ENCODE data around the gene PAIP2B. TPM values are rescaled to one million over a fixed set of nuclear protein-coding genes. Genes with fewer than 3 reads are reported as not detected.

PAIP2B gene
- total RNA-seq, 2 experiments from 2014 or later = 3.0 to 6.9 TPM

DNA sequence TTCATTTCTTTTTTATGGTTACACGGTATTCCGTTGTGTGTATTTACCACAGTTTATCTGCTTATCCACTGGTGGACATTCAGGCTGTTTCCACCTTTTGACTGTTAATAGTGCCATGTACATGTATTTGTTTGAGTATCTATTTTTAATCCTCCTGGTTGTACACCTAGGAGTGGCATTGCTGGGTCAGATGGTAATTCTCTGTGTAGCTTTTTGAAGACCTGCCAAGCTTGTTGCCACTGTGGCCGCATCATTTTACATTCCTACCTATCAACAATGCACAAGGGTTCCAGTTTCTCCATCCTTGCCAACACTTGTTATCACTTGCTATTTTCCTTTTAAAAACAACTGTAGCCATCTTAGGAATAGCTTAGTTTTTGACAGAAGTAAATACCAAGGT lies 83.1 kb downstream of the PAIP2B start:
- H3K27ac ChIP-seq (ENCODE audit: low read depth, low read length, poor library complexity, severe bottlenecking) = no peak overlapping the region
- H3K9me3 ChIP-seq (ENCODE audit: low read length) = no peaks in the 10 kb centered on the region
- H3K4me3 ChIP-seq (ENCODE audit: low read depth, low read length, poor library complexity, severe bottlenecking) = no peak overlapping the region
- TF ChIP-seq, protein P1, sequence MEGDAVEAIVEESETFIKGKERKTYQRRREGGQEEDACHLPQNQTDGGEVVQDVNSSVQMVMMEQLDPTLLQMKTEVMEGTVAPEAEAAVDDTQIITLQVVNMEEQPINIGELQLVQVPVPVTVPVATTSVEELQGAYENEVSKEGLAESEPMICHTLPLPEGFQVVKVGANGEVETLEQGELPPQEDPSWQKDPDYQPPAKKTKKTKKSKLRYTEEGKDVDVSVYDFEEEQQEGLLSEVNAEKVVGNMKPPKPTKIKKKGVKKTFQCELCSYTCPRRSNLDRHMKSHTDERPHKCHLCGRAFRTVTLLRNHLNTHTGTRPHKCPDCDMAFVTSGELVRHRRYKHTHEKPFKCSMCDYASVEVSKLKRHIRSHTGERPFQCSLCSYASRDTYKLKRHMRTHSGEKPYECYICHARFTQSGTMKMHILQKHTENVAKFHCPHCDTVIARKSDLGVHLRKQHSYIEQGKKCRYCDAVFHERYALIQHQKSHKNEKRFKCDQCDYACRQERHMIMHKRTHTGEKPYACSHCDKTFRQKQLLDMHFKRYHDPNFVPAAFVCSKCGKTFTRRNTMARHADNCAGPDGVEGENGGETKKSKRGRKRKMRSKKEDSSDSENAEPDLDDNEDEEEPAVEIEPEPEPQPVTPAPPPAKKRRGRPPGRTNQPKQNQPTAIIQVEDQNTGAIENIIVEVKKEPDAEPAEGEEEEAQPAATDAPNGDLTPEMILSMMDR (conservative IDR thresholded peaks at IDR 0.05; ENCODE audit: low read length) = no peak
- no peak for TF ChIP-seq EZH2phosphoT487 (IDR thresholded peaks at IDR 0.05; ENCODE audit: borderline replicate concordance, low read depth, low read length)
- ChIA-PET POLR2A (interaction anchor here (0.6 to 2.3 kb wide), 4 partner anchors 10 to 148 kb away, joined by 3 to 11 read pairs (median 4); partner anchors contain the start of genes MCEE and MPHOSPH10), CTCF (ENCODE audit: unreplicated experiment) (interaction anchor here (0.6 kb wide), 1 partner anchor 123 kb away, joined by 3 read pairs; no protein-coding TSS in a partner anchor)
- H2AFZ ChIP-seq (ENCODE audit: low read length) = no peak overlapping the region
- no peaks in the 10 kb centered on the region for H3K9me2 ChIP-seq (ENCODE audit: insufficient read depth, low read length)
- H3K36me3 ChIP-seq (ENCODE audit: insufficient read depth, low read length) = peaks cover 96% of the 10 kb centered on the region
- no peaks in the 10 kb centered on the region for H4K20me1 ChIP-seq (ENCODE audit: insufficient read depth, low read length)
- intact Hi-C loops (cut with micrococcal nuclease; ENCODE audit: unreplicated experiment) = no loop called here
- no peak for DNase-seq (ENCODE audit: low spot score)
- no peaks in the 10 kb centered on the region for H3K79me2 ChIP-seq (ENCODE audit: insufficient read depth, low read depth, low read length)
- BruUV-seq (replicated peaks) = no TSS peak
- H3K4me2 ChIP-seq (ENCODE audit: low read length) = no peak overlapping the region
- H3K4me1 ChIP-seq (ENCODE audit: insufficient read depth, low read length, poor library complexity, severe bottlenecking) = no peaks in the 10 kb centered on the region

DNA sequence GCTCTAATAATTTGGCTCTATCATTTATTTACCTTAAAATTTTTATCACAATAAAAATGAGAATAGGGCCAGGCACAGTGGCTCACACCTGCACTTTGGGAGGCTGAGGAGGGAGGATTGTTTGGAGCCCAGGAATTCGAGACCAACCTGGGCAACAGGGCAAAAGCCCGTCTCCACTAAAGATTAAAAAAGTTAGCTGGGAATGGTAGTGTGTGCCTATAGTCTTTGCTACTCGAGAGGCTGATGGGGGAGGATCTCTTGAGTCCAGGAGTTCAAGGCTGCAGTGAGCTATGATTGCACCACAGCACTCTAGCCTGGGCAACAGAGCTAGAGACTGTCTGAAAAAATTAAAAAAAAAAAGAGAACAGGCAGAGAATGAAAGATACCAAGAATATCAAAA lies 90.7 kb downstream of the PAIP2B start:
- intact Hi-C loops (cut with micrococcal nuclease; ENCODE audit: unreplicated experiment) = no loop called here
- Histone ChIP-seq H4K20me1 (ENCODE audit: insufficient read depth, low read length) (peaks cover 2% of the 10 kb centered on the region; the same call in 1 of the 2 replicates), H3K27ac (ENCODE audit: low read depth, low read length, poor library complexity, severe bottlenecking) (no peak overlapping the region), H2AFZ (ENCODE audit: low read length) (no peak overlapping the region), H3K4me2 (ENCODE audit: low read length) (no peak overlapping the region), H3K36me3 (ENCODE audit: insufficient read depth, low read length) (peaks cover 88% of the 10 kb centered on the region), H3K4me1 (ENCODE audit: insufficient read depth, low read length, poor library complexity, severe bottlenecking) (peaks cover 20% of the 10 kb centered on the region), H3K9me2 (ENCODE audit: insufficient read depth, low read length) (no peaks in the 10 kb centered on the region), H3K4me3 (ENCODE audit: low read depth, low read length, poor library complexity, severe bottlenecking) (no peak overlapping the region), H3K79me2 (ENCODE audit: insufficient read depth, low read depth, low read length) (peaks cover 33% of the 10 kb centered on the region), H3K9me3 (ENCODE audit: low read length) (no peaks in the 10 kb centered on the region)
- CTCF ChIA-PET (ENCODE audit: unreplicated experiment) = no interaction called here
- BruUV-seq (replicated peaks) = no TSS peak
- no peak for DNase-seq (ENCODE audit: low spot score)
- TF ChIP-seq, protein P1 (conservative IDR thresholded peaks at IDR 0.05; ENCODE audit: low read length) = no peak
- TF ChIP-seq EZH2phosphoT487 (IDR thresholded peaks at IDR 0.05; ENCODE audit: borderline replicate concordance, low read depth, low read length) = no peak
- POLR2A ChIA-PET = interaction anchor here (1.7 kb wide), 1 partner anchor 10 kb away, joined by 8 read pairs; no protein-coding TSS in a partner anchor

DNA sequence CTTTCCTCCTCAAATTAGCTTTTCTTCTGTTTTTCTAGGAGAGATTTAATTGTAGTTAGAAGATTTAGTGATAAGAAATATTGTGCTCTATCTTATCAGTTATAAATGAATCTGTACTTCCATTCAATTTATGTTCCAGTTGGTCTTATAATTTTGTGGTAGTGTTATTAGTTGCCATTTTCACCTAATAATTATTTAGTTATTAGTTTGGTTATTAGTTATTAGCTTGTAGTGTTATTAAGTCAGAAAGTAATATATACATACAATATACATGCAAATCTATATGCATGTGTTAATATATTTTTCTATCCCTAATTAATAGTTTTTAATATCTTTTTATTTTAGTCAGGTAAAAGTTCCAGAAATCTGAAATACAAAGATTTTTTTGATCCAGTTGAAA lies 93.3 kb downstream of the PAIP2B start:
- H4K20me1 ChIP-seq (ENCODE audit: insufficient read depth, low read length) = peaks cover 3% of the 10 kb centered on the region; the same call in 1 of the 2 replicates
- ChIA-PET CTCF (ENCODE audit: unreplicated experiment) (no interaction called here), POLR2A (interaction anchor here (1.1 kb wide), 1 partner anchor 10 kb away, joined by 4 read pairs; no protein-coding TSS in a partner anchor)
- peaks cover 64% of the 10 kb centered on the region for H3K36me3 ChIP-seq (ENCODE audit: insufficient read depth, low read length)
- H3K9me2 ChIP-seq (ENCODE audit: insufficient read depth, low read length) = no peaks in the 10 kb centered on the region
- no peaks in the 10 kb centered on the region for H3K9me3 ChIP-seq (ENCODE audit: low read length)
- BruUV-seq (replicated peaks) = no TSS peak
- no peak overlapping the region for H3K27ac ChIP-seq (ENCODE audit: low read depth, low read length, poor library complexity, severe bottlenecking)
- no peak overlapping the region for H3K4me3 ChIP-seq (ENCODE audit: low read depth, low read length, poor library complexity, severe bottlenecking)
- H2AFZ ChIP-seq (ENCODE audit: low read length) = no peak overlapping the region
- TF ChIP-seq, protein P1 (conservative IDR thresholded peaks at IDR 0.05; ENCODE audit: low read length) = no peak
- TF ChIP-seq EZH2phosphoT487 (IDR thresholded peaks at IDR 0.05; ENCODE audit: borderline replicate concordance, low read depth, low read length) = no peak
- no peak for DNase-seq (ENCODE audit: low spot score)
- 0 out of 2 replicates have a peak overlapping the region, but pooled peaks have one; percentile 85 for H3K4me2 ChIP-seq (ENCODE audit: low read length)
- H3K4me1 ChIP-seq (ENCODE audit: insufficient read depth, low read length, poor library complexity, severe bottlenecking) = peaks cover 25% of the 10 kb centered on the region
- intact Hi-C loops (cut with micrococcal nuclease; ENCODE audit: unreplicated experiment) = no loop called here
- H3K79me2 ChIP-seq (ENCODE audit: insufficient read depth, low read depth, low read length) = peaks cover 51% of the 10 kb centered on the region
